GM18868 (cell line): ENCODE data around the gene MGAT4D.
A peak's percentile ranks its signal among the peaks of the same experiment; 100 is the strongest.
"Not testable (repeated sequence)": the region's sequence is repeated elsewhere in the genome, so short reads cannot be mapped to it uniquely, and the experiment has no call there.

ENCODE experiments used
- ATAC-seq: cut with Tn5 transposase; IDR thresholded peaks from one replicate; pipeline ENCODE4 v1.9.1; 2021; ENCODE audit warnings: mild to moderate bottlenecking, moderate library complexity; ENCODE audit not compliant: unreplicated experiment

MGAT4D gene

DNA sequence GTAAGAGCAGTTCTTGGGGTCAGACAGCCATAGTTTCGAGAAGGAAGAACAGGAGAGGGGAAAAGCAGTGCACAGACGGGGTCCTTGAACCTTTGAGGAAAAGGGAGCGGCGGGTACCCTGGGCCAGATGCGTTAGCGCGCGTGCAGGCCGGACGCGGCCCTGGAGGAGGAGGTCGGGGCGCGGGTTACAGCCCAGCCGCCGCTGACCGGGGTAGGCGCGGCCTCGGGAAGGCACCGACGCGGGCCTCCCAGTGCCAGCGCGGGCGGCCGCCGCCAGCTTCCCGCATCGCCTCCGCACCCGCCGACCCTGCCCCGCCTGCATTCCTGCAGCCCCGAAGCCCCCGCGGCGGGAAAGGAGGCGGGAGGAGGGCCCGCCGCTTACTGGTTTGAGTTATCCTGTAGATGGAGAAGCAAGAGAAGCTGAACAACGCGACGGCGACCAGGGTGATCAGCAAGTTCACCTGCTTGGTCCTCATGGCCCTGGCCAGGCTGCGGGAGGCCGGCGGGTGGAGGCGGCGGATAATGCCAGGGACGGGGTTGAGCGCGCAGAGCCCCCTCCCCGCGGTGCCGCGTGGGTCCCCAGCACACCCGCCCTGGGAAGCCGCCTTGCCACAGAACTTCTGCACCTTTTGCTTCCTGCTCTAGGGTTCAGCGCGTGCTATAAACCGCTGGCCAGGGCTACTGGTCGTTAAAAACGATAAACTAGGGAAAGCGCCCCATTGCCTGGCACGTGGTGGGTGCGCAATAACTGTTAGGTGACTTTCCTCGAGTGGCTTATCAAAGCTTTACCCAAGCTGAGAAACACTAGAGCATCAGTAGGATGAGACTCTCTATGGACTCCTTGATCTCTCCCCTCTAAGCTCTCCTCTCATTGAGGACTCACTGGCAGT, at the start of gene MGAT4D:
MGAT4D (minus strand) TSS at position 547 of the 890 bp plus-strand sequence; CDS start at position 476, 71 bp downstream.
- no peak for ATAC-seq

DNA sequence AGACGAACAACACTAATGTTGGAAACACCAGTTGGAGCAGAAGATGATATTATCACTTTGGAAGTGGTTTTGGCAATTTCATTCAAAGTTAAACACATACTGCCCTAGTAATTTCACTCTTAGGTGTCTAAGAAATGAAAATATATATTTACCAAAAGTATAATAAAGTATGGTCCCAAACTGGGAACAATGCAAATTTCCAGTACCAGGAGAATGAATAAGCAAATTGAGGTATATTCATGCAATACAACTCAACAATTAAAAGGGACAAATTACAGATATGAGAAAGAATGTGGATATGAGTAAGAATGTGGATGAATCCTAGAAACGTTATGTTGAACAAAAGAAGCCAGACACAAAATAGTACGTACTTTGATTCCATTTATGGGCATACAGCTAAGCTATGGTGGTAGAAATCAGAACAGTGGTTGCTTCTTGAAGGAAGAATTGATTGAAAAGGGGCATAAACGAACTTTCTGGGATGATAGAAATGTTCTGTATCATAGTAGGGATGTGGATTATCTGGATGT, 35.9 kb upstream of the MGAT4D start:
- ATAC-seq: no peak

DNA sequence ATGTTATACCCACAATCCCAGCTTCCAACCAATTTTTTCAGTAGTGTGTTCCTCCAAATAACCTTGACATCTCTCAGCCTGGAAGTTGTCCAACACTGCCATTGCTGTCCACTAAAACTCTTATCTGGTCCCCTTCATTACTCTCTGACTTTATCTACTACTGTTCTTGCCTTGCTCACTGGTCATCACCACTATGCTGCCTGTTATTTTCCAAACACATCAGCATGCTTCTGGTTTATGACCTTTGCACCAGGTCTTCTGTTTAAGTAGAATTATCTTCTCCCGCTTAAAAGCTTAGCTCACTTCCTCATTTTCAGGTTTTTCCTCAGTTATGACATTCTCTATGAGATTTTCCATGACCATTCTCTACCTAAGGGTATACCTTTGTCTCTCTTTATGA, 31.3 kb upstream of the MGAT4D start:
- ATAC-seq: no peak

DNA sequence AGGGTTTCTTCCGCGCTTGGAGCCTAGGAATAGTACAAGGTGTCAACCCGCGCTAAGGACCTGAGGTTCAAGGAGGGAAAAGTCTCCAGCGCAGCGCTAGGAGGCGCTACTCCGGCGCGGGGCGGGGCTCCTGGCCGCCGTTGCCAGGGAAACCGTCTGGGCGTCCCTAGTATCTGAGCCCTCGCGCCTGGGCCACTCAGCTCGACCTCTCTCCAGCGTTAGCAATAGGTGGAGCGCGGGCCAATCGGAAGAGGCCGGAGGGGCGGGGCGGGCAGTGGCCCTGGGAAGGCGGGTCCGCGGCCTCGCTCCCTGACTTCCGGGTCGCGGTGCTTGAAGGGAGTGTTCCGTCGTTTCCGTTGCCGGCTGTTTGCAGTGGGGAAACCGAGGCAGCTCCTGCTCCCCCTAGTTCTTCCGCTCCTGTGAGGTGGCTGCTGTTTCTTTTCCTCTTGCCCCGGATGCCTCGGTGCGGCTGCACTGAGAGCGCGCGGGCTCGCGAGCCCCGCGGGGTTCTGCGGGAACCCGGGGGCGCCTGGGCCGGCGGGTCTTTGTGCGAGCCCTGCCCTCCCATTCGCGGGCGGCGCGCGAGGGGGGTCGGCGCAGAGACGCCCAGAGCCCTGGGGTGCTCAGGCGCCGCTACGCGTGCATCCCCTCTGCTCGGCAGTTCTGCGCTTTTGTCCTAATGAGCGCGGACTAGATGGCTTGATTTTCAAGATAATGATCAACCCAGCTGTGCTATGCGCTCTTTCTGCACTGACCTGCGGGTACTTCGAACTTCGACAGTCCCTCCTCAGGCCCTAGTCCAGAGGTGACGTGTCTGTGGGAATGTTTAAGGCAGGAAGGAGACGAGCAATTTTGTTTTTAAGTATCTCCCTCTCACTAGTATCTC, 26.0 kb upstream of the MGAT4D start, which contains the start of gene ELMOD2:
ELMOD2 (plus strand) TSS at position 312 of the 886 bp plus-strand sequence. CDS start 1,261 bp downstream, outside the sequence.
- ATAC-seq: peak; percentile 100

GRCh38 chr4:140523370-140523856, 25.3 kb upstream of the MGAT4D start:
- peak; percentile 17 for ATAC-seq

GRCh38 chr4:140515423-140515822, 17.3 kb upstream of the MGAT4D start:
- ATAC-seq: no peak

GRCh38 chr4:140513765-140514164, 15.7 kb upstream of the MGAT4D start:
- not testable (repeated sequence) for ATAC-seq

GRCh38 chr4:140504261-140504660, 6.2 kb upstream of the MGAT4D start:
- ATAC-seq: no peak

DNA sequence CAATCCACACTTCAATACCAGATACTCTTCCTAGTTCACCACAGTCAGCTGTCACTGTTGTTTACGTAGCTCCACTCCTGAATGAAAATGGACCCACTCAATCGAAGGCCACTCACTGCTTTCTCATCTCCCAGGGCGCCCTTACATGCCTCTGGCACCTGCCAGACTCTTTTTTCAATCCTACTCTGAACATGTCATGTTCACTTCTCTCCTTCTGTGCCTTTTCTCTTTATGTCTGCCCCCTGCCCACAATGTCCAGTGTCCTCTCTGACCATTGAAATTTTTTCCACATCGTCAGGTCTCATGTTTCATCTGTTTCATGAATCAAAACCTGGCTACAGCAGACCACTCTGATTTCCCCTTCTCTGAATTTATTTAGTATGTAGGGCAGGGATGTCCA, 1.3 kb upstream of the MGAT4D start:
- ATAC-seq: no peak

DNA sequence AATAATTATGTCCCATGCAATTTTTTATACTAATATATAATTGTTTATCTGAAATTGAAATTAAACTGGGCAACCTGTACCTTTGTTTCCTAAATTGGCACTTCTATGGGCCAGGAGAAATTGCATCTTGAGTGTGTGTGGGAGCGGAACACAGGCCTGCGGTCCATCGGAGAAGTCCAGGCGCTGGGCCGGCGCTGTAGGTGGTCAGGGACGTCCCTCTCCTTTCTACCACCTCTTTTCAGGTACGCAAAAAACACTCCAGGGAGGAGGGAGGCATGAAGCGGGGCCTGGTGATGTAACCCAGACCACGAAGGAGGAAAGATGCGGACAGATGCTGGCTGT, 717 bp downstream of the MGAT4D start:
- no peak for ATAC-seq

GRCh38 chr4:140485939-140486338, 12.2 kb downstream of the MGAT4D start:
- ATAC-seq: no peak

DNA sequence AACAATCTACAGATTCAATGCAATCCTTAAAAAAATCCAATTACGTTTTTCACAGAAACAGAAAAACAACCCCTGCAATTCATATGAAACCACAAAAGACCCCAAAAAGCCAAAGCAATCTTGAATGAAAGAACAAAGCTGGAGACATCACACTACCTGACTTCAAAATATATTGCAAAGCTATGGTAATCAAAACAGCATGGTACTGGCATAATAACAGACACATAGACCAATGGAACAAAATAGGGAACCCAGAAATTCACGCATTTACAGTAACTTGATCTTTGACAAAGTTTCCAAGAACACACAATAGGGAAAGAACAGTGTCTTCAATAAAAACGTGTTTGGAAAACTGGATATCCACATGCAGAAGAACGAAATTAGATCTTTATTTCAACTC, 14.6 kb downstream of the MGAT4D start:
- ATAC-seq: no peak

DNA sequence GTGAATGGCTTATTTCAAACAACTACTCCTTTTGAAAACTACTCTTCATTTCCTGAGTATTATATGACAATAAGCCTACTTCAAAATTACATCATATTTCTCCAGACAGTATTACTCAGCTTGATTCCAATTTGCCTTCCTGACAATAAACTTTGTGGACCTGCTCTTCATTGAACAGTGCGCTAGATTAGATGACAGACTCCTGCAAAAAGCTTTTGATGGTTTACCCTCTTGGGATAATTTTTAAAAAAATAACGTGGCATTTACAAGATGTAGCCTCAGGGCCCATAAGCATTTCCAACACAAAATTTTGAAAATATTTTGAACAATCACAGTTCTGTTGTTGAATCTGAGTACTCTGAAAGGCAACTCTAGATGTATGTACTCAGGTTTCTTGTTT, 25.9 kb downstream of the MGAT4D start:
- no peak for ATAC-seq

DNA sequence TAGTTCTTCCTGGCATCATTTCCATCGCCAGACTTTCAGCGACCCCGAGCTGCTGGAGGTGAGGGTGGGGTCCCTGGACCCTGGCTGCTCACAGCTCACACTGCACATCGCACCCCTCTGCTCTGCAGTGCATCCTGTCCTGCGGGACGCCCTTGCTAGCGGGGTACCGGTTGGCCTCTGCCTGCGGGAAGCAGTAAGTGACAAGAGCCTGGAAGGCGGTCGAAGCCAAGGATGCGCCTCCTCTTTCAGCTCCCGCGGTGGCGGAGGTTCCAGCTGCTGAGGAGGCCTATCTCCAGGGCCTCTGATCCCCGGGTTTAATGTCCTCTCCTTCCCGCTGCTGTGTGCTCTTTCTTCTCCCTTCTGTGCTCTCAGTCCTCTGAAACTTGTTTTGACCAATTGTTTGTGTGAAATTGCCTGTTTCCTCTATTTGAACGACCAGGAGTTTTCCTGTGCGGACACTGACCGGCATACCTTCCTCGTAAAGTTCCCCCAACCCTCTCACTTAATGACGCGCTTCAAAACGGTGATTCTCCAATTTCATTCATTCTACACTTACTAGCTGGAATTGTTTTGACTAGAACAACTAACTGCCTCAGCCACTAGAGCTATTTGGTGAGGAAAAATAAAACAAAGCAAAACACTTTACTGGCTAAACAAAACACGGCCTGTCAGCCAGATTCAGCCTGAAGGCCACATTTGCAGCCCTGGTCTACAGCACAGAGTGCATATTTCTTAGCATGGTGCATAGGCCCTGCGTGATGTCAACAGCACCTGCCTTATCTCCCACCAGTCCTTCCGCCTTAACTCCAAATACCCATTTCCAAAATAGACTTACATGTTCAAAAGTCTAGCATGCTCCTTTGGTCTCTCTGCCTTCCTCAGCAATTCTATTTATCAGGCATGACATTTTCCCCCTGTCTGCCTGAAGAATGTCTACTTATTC, 28.0 kb downstream of the MGAT4D start:
- no peak for ATAC-seq

DNA sequence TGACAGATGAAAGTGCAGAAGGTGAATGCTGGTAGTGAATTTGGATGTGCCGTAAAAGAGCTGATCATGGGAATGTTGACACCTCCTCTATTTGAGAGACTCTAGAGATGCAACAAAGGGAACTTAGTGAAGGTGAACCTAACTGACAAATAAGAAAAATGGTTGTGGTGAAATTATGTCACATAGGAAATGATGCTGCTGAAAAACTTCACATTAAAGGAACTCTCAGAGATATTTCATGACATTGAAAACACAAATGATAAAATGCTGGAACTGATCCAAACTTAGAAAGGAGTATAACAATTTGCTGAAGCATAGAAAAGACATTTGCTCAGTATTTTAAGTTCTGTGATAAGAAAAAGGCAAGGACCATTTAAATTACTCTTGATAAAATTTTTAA, 31.9 kb downstream of the MGAT4D start:
- no peak for ATAC-seq

DNA sequence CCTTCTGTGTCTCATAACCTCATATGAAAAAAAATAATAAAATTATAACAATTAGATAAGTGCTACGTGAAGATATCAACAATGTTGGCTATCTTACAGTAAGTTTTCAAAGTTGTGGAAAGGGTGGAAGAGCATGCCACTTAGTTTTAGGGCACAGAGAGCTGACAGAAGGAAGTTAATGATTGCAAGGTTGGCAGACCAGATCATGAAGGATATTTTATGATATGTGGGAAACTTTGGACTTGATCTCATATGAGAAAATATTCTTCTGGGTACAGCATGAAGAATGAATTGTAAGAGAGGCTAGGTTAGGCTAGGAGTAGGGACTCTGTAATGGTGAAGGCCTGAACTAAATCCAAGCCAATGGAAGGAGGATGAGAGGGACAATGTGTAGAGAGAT, 34.5 kb downstream of the MGAT4D start:
- no peak for ATAC-seq

DNA sequence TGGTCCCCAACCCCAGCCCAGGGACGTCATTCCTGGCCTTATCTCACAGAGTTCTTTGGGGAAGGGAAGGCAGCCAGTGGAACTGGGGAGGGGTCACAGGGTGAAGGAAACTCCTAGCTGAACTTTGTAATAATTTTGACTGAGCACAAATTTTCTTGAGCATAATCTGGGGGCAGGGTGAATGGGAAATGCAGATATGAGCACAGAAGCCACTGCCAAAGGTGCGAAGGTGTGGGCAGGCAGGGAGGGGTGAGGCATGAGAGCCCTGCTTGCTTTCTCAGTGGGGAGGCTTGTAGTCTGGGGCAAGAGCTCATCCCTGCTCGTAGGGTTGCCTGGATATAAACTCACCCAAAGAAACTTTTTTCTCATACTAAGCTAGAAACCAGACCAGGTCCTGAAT, 34.9 kb downstream of the MGAT4D start:
- ATAC-seq: no peak

- ATAC-seq: no peak
These were observed 47.7 kb downstream of the MGAT4D start for GRCh38 chr4:140450352-140450751.

- no peak for ATAC-seq
These were observed 49.3 kb downstream of the MGAT4D start for GRCh38 chr4:140448830-140449229.

DNA sequence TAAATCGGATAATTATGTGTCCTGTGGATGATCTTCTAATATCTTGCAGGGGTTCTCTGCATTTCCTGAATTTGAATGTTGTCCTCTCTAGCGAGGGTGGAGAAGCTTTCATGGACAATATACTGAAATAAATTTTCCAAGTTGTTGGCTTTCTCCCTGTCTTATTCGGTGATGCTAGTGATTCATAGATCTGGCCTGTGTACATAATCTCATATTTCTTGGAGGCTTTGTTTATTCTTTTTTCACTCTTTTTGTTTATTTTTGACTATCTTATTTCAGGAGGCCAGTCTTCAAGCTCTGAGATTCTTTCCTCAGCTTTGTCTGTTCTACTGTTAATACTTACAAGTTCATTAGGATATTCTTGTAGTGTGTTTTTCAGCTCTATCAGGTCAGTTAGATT, 49.9 kb downstream of the MGAT4D start:
- ATAC-seq: no peak
